H7 (cell line): ENCODE data around the gene SEC31A. TPM values are rescaled to one million over a fixed set of nuclear protein-coding genes. Genes with fewer than 3 reads are reported as not detected.
"Not testable (repeated sequence)": the region's sequence is repeated elsewhere in the genome, so short reads cannot be mapped to it uniquely, and the experiment has no call there.

ENCODE experiments used
- DNase-seq: peaks from one replicate; pipeline ENCODE4 v3.0.0; 2012
- H3K27me3 ChIP-seq: 2 replicates; pipeline ENCODE4 v1.6.0; 2011; ENCODE audit warnings: mild to moderate bottlenecking, low read length; ENCODE audit not compliant: control insufficient read depth, insufficient read depth
- H3K36me3 ChIP-seq: replicated peaks from 2 replicates; pipeline ENCODE4 v1.5.1; 2011; ENCODE audit warnings: low read length; ENCODE audit not compliant: control insufficient read depth, insufficient read depth
- H3K4me3 ChIP-seq: 2 replicates; pipeline ENCODE4 v1.5.1; 2011; ENCODE audit warnings: low read depth, mild to moderate bottlenecking, control low read depth, low read length, moderate library complexity; ENCODE audit not compliant: insufficient read depth
- total RNA-seq: library from RNA; depleted of rRNA; stranded (reverse); fragments of >200 nt; shearing (Covaris generic); gene quantifications from 2 replicates; pipeline ENCODE4 v1.2.3, GENCODE V29; 2014; rRNA removed

The SEC31A gene, protein sequence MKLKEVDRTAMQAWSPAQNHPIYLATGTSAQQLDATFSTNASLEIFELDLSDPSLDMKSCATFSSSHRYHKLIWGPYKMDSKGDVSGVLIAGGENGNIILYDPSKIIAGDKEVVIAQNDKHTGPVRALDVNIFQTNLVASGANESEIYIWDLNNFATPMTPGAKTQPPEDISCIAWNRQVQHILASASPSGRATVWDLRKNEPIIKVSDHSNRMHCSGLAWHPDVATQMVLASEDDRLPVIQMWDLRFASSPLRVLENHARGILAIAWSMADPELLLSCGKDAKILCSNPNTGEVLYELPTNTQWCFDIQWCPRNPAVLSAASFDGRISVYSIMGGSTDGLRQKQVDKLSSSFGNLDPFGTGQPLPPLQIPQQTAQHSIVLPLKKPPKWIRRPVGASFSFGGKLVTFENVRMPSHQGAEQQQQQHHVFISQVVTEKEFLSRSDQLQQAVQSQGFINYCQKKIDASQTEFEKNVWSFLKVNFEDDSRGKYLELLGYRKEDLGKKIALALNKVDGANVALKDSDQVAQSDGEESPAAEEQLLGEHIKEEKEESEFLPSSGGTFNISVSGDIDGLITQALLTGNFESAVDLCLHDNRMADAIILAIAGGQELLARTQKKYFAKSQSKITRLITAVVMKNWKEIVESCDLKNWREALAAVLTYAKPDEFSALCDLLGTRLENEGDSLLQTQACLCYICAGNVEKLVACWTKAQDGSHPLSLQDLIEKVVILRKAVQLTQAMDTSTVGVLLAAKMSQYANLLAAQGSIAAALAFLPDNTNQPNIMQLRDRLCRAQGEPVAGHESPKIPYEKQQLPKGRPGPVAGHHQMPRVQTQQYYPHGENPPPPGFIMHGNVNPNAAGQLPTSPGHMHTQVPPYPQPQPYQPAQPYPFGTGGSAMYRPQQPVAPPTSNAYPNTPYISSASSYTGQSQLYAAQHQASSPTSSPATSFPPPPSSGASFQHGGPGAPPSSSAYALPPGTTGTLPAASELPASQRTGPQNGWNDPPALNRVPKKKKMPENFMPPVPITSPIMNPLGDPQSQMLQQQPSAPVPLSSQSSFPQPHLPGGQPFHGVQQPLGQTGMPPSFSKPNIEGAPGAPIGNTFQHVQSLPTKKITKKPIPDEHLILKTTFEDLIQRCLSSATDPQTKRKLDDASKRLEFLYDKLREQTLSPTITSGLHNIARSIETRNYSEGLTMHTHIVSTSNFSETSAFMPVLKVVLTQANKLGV
- 117 and 122 TPM in 2 replicates for total RNA-seq

GRCh38 chr4:82890901-82891706, at the start of gene SEC31A:
SEC31A (minus strand) TSS chr4:82891153; CDS start chr4:82881936, 9,217 bp downstream.
- H3K27me3 ChIP-seq: no peaks in the 10 kb centered on the region
- peaks cover 17% of the 10 kb centered on the region for H3K36me3 ChIP-seq
- DNase-seq: peak; percentile 93
- H3K4me3 ChIP-seq: peak within 1 kb of the TSS; percentile 94

DNA sequence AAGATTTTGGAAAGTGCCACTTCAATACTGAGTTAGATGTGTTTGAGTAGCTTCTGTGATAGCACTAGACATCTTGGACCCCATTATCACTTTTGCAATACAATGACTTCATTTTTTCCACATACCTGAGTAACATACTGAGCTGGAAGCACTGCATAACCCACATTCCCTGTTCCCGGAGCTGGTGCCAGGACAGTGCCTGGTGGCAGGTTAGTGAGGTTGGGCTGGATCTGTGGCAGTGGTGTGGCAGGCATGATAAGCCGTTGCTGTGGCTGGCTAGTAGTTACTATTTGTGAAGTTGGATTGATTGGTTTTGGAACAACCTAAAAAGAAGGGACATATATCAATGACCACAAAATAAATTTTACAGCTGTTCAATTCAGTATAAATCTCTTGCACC, 48.5 kb upstream of the SEC31A start:
- peaks cover 2% of the 10 kb centered on the region for H3K36me3 ChIP-seq
- DNase-seq: no peak
- H3K4me3 ChIP-seq: no peak overlapping the region
- no peaks in the 10 kb centered on the region for H3K27me3 ChIP-seq

DNA sequence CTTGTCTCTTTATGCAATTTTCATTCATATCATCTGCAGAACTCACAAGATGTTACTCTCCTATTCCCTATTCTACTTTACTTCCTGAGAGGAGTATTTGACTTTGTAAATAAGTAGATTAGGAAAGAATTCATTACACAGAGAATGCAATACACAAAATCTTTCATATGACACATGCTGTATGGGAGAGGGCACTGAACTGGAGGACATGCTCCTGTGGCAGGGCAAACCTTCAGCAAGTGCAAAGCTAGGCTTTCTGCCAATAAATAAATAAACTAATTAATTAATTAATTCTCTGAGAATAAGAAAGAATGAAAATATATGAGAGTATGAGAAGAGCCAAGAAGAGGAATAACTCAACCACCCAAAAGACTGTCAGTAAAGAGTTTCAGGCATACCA, 43.5 kb upstream of the SEC31A start:
- peaks cover 2% of the 10 kb centered on the region for H3K36me3 ChIP-seq
- DNase-seq: no peak
- H3K4me3 ChIP-seq: no peak overlapping the region
- no peaks in the 10 kb centered on the region for H3K27me3 ChIP-seq

GRCh38 chr4:82930848-82931755, 40.1 kb upstream of the SEC31A start:
- no peak for DNase-seq
- Histone ChIP-seq H3K27me3 (no peaks in the 10 kb centered on the region), H3K4me3 (no peak overlapping the region), H3K36me3 (no peaks in the 10 kb centered on the region; the same call in 1 of the 2 replicates)

- Histone ChIP-seq H3K4me3 (no peak overlapping the region), H3K27me3 (no peaks in the 10 kb centered on the region), H3K36me3 (no peaks in the 10 kb centered on the region; the same call in 1 of the 2 replicates)
- DNase-seq: no peak
Observed at GRCh38 chr4:82921795-82922194, 30.8 kb upstream of the SEC31A start.

DNA sequence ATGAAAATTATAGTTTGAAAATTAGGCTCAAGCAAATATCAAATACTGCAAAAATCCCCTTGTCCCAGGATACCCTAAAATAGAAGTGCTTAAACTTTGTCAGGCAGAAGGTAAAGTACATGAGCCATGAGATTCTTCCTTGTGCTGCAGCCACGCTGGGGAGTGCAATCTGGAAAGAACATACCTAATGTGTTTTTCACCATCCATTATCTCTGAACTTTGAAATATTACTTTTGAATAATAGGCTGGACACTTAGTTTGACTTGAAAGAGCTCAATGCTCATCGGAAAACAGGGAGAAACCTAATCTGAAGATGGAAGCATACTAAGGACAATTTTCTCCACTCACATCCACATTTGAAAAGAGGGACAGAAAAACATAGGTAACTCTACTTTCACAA, 28.4 kb upstream of the SEC31A start:
- H3K27me3 ChIP-seq: no peaks in the 10 kb centered on the region
- H3K4me3 ChIP-seq: no peak overlapping the region
- DNase-seq: no peak
- no peaks in the 10 kb centered on the region; the same call in 1 of the 2 replicates for H3K36me3 ChIP-seq

GRCh38 chr4:82918091-82918490, 27.1 kb upstream of the SEC31A start:
- no peaks in the 10 kb centered on the region; the same call in 1 of the 2 replicates for H3K36me3 ChIP-seq
- DNase-seq: no peak
- no peaks in the 10 kb centered on the region for H3K27me3 ChIP-seq
- no peak overlapping the region for H3K4me3 ChIP-seq

DNA sequence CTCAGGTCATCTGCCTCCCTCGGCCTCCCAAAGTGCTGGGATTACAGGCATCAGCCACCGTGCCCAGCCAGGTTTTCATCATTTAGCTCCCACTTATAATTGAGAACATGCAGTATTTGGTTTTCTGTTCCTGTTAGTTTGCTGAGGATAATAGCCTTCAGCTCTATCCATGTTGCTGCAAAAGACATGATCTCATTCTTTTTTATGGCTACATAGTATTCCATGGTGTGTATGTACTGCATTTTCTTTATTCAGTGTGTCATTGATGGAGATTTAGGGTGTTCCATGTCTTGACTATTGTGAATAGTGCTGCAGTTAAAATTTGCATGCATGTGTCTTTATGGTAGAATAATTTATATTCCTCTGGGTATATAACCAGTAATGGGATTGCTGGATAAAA, 23.0 kb upstream of the SEC31A start:
- H3K4me3 ChIP-seq, H3K36me3 ChIP-seq, DNase-seq, H3K27me3 ChIP-seq: not testable (repeated sequence)

GRCh38 chr4:82913305-82913704, 22.4 kb upstream of the SEC31A start:
- DNase-seq: no peak
- H3K27me3 ChIP-seq: no peaks in the 10 kb centered on the region
- no peak overlapping the region for H3K4me3 ChIP-seq
- peaks cover 4% of the 10 kb centered on the region for H3K36me3 ChIP-seq

DNA sequence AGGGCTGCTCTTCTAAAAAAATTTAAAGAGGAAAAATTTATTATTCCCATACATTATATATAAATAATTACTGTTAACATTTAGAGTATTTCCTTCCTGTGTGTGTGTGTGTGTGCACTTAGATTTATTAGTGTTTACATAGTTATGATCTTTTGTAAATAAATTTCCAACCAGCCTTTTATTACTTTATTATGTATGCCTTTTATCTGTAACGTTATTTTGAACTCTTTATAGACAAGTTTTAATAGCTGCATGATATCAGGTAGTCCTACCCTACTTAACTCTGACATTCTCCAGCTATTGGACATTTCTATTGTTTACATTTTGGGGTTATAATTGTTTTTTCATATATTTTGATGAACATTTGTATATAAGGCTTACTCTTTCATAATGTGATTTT, 18.4 kb upstream of the SEC31A start:
- Histone ChIP-seq H3K27me3 (no peaks in the 10 kb centered on the region), H3K36me3 (peaks cover 15% of the 10 kb centered on the region), H3K4me3 (no peak overlapping the region)
- no peak for DNase-seq

DNA sequence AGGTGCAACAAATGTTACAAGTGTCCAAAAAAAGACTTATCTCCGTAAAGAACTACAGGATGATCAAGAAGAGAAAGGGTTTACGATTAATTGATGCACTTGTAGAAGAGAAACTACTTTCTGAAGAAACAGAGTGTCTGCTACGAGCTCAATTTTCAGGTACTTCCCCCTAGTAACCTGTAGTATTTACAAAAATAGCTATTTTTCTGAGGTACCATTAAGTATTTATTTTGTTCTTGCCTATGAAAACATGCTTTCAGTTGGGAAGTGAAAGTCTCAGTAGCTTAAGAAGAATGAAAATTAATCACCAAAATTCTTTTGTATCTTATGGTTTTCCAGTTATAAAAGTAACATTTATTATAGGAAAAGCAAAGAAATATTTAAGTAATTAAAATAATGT, 15.5 kb upstream of the SEC31A start:
- no peak for DNase-seq
- Histone ChIP-seq H3K36me3 (peaks cover 14% of the 10 kb centered on the region), H3K27me3 (no peaks in the 10 kb centered on the region), H3K4me3 (no peak overlapping the region)

DNA sequence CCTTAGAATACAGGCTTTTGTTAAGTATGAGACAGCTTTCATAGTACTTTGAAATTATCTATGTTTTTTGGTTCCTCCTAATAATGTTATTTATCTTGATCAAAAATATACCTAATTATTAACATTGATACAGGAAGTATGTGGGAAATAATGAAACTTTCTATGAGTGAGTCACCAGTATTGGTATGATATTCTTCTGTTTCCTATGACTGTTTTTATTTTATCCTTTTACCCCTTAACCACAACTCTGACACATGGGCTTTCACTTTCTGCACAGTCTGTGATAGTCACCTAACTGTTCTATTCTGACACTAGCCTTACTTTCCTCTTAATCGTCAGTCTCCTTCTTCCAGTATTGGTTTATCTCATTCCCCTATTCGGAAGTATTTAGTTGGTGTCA, 14.3 kb upstream of the SEC31A start:
- Histone ChIP-seq H3K27me3 (no peaks in the 10 kb centered on the region), H3K4me3 (no peak overlapping the region), H3K36me3 (peaks cover 10% of the 10 kb centered on the region)
- no peak for DNase-seq

- DNase-seq: no peak
- no peak overlapping the region for H3K4me3 ChIP-seq
- H3K36me3 ChIP-seq: peaks cover 12% of the 10 kb centered on the region
- H3K27me3 ChIP-seq: no peaks in the 10 kb centered on the region
Observed at GRCh38 chr4:82903737-82904136, 12.8 kb upstream of the SEC31A start.
